Fibroblast of pulmonary artery (primary cell): ENCODE data around the gene STX18.

ENCODE experiments used
- DNase-seq: peaks from one replicate; pipeline ENCODE4 v3.0.0-alpha.2; 2010; ENCODE audit warnings: low read depth
- H3K4me3 ChIP-seq: replicated peaks from 2 replicates; pipeline ENCODE4 v1.5.1; 2011; ENCODE audit warnings: low read depth, mild to moderate bottlenecking, control low read depth, low read length, moderate library complexity
- CTCF ChIP-seq: IDR thresholded peaks from 2 replicates; pipeline ENCODE4 v1.5.1; 2011; ENCODE audit warnings: mild to moderate bottlenecking, control low read depth, low read length, inconsistent platforms; ENCODE audit errors: missing control alignments

STX18 gene

GRCh38 chr4:4446434-4446833 lies 95.4 kb downstream of the STX18 start:
- TF ChIP-seq CTCF = no peak
- H3K4me3 ChIP-seq = no peak overlapping the region
- no peak for DNase-seq

GRCh38 chr4:4443821-4444220 lies 98.0 kb downstream of the STX18 start:
- peak; percentile 60 for DNase-seq
- no peak overlapping the region for H3K4me3 ChIP-seq
- TF ChIP-seq CTCF = no peak

- no peak for TF ChIP-seq CTCF
- DNase-seq = no peak
- no peak overlapping the region for H3K4me3 ChIP-seq
Measured at GRCh38 chr4:4440333-4441061, 101.4 kb downstream of the STX18 start.

GRCh38 chr4:4439782-4440181 lies 102.1 kb downstream of the STX18 start:
- H3K4me3 ChIP-seq = no peak overlapping the region
- no peak for DNase-seq
- no peak for TF ChIP-seq CTCF

GRCh38 chr4:4438891-4439290 lies 103.0 kb downstream of the STX18 start:
- no peak overlapping the region for H3K4me3 ChIP-seq

GRCh38 chr4:4437798-4438470 lies 103.9 kb downstream of the STX18 start:
- no peak for DNase-seq
- no peak for TF ChIP-seq CTCF
- H3K4me3 ChIP-seq = no peak overlapping the region

More at GRCh38 chr4:4438891-4439290, 103.0 kb downstream of the STX18 start:
- no peak for DNase-seq
- no peak for TF ChIP-seq CTCF

GRCh38 chr4:4436244-4436823 lies 105.5 kb downstream of the STX18 start:
- DNase-seq = no peak

More at GRCh38 chr4:4436244-4436823, 105.5 kb downstream of the STX18 start:
- no peak for TF ChIP-seq CTCF
- H3K4me3 ChIP-seq = no peak overlapping the region
